ENCODE measurements around the gene GATA5. TPM values are rescaled to one million over a fixed set of nuclear protein-coding genes. Genes with fewer than 3 reads are reported as not detected.

The GATA5 gene
- polyA plus RNA-seq, 2 donors, result 0.01 to 0.04 TPM

DNA sequence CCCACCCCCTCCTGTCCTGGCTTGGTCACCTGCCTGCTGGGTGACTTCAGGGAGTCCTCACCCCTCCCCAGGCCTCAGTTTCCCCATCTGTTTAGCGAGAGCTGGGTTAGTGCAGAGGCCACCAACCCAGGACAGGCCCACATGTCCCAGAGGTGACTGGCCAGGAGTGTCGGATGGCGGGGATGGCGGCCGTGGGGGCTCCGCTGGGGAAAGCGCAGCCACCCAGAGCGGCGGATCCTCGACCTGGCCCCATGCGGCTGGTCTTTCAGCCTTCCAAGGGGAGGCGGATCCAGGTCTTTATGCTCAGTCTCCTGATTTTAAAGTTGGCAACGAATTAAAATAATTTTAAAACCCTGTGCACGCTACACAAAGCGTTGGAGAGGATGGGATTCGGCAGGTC lies 31.0 kb upstream of the GATA5 start:
- H3K4me1 ChIP-seq (ENCODE audit: control insufficient read depth in 2 of 2, insufficient read depth in 2 of 2, low read length in 1 of 2), result peaks cover 5% of the 10 kb centered on the region in 2 donors
- H3K27me3 ChIP-seq (ENCODE audit: control insufficient read depth in 1 of 2, insufficient read depth in 2 of 2, low read length in 2 of 2), result no peaks in the 10 kb centered on the region
- H3K27ac ChIP-seq (ENCODE audit: low read depth in 2 of 2, low read length in 1 of 2), result no peak overlapping the region
- H3K4me3 ChIP-seq (ENCODE audit: low read depth in 1 of 2, low read length in 2 of 2), result no peak overlapping the region
- H3K9me3 ChIP-seq (ENCODE audit: control insufficient read depth in 2 of 2, insufficient read depth in 1 of 2, low read depth in 1 of 2, low read length in 1 of 2), result no peaks in the 10 kb centered on the region
- no peaks in the 10 kb centered on the region for H3K36me3 ChIP-seq (ENCODE audit: control insufficient read depth in 2 of 2, insufficient read depth in 2 of 2, low read length in 1 of 2)
- WGBS, 2 donors, result 91 to 93% methylated on average over 16 of the region's 16 CpGs

DNA sequence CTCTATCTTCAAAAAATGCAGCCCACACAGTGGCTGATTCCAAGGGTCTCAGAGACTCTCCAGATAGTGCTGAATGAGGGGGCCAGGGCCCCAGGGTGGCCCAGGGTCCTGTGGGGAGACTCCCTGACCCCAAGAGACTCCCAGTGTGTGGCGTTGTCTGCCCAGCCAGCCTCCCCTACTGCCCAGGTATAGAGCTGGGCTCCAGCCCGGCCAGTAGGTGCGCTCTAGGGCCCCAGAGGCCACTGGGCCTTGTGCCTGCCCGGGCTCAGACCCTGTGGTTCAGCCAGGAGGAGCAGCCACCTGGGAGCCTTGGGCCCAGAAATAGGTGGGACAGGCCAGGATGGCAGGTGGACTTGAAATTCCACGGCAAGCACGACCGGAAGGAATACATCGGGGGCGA lies 30.3 kb upstream of the GATA5 start:
- peaks cover 5 to 7% of the 10 kb centered on the region in 2 donors for H3K4me1 ChIP-seq (ENCODE audit: control insufficient read depth in 2 of 2, insufficient read depth in 2 of 2, low read length in 1 of 2)
- no peaks in the 10 kb centered on the region for H3K36me3 ChIP-seq (ENCODE audit: control insufficient read depth in 2 of 2, insufficient read depth in 2 of 2, low read length in 1 of 2)
- no peaks in the 10 kb centered on the region for H3K27me3 ChIP-seq (ENCODE audit: control insufficient read depth in 1 of 2, insufficient read depth in 2 of 2, low read length in 2 of 2)
- no peak overlapping the region for H3K4me3 ChIP-seq (ENCODE audit: low read depth in 1 of 2, low read length in 2 of 2)
- H3K27ac ChIP-seq (ENCODE audit: low read depth in 2 of 2, low read length in 1 of 2), result no peak overlapping the region
- WGBS, 2 donors, result 74 to 78% methylated on average over 9 of the region's 9 CpGs
- H3K9me3 ChIP-seq (ENCODE audit: control insufficient read depth in 2 of 2, insufficient read depth in 1 of 2, low read depth in 1 of 2, low read length in 1 of 2), result no peaks in the 10 kb centered on the region

DNA sequence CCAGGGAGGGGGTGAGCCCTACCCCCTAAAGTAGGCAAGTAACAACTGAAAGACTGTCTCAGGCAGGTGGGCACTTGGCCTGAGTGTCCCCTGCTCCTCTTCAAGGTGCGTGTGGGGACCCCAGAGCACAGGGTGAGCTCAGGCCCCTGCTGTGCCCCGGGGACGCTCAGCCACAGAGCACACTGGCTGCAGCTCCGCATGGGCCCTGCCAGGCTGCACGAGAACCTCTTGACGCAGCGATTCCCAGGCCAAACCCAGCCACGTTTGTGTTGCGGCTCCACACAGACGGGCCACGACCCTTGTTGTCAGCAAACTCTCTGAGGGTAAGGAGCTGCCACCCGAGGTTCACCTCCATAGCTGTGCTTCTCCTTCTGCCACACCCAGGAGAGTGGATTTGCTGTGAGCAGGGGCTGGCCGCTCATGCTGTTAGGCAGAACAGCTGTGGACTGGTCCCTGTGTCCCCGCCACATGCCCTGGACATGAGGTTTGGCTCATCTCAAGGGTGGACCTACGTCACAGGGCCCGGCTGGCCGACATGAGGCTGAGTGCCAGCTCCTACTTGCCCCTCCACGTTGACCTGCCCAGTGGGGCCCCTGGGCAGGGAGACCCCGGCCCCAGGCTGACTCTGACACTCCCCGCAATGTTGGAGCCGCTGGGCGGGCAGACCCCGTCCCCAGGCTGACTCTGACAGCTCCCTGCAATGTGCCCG lies 29.7 kb upstream of the GATA5 start:
- Histone ChIP-seq H3K4me1 (ENCODE audit: control insufficient read depth in 2 of 2, insufficient read depth in 2 of 2, low read length in 1 of 2) (peaks cover 5 to 7% of the 10 kb centered on the region in 2 donors), H3K9me3 (ENCODE audit: control insufficient read depth in 2 of 2, insufficient read depth in 1 of 2, low read depth in 1 of 2, low read length in 1 of 2) (no peaks in the 10 kb centered on the region), H3K27ac (ENCODE audit: low read depth in 2 of 2, low read length in 1 of 2) (no peak overlapping the region), H3K27me3 (ENCODE audit: control insufficient read depth in 1 of 2, insufficient read depth in 2 of 2, low read length in 2 of 2) (no peaks in the 10 kb centered on the region), H3K4me3 (ENCODE audit: low read depth in 1 of 2, low read length in 2 of 2) (no peak overlapping the region), H3K36me3 (ENCODE audit: control insufficient read depth in 2 of 2, insufficient read depth in 2 of 2, low read length in 1 of 2) (no peaks in the 10 kb centered on the region)
- 79 to 80% methylated on average over 24 of the region's 24 CpGs for WGBS, 2 donors

DNA sequence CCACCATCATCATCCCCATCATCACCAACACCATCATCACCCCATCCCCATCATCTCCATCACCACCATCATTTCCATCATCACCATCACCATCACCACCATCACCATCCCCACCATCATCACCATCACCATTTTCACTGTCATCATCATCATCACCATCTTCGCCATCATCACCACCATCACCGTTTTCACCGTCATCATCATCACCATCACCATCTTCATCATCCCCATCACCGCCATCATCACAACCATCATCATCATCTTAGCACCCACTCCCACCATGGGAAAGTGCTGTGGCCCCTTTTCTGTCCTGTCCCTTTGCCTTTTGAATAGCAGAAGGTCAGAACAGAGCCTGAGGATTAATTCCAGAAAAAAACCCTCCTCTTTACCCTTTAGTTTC lies 28.5 kb upstream of the GATA5 start:
- Histone ChIP-seq H3K27me3 (ENCODE audit: control insufficient read depth in 1 of 2, insufficient read depth in 2 of 2, low read length in 2 of 2) (no peaks in the 10 kb centered on the region), H3K36me3 (ENCODE audit: control insufficient read depth in 2 of 2, insufficient read depth in 2 of 2, low read length in 1 of 2) (no peaks in the 10 kb centered on the region), H3K27ac (ENCODE audit: low read depth in 2 of 2, low read length in 1 of 2) (no peak overlapping the region), H3K9me3 (ENCODE audit: control insufficient read depth in 2 of 2, insufficient read depth in 1 of 2, low read depth in 1 of 2, low read length in 1 of 2) (no peaks in the 10 kb centered on the region), H3K4me1 (ENCODE audit: control insufficient read depth in 2 of 2, insufficient read depth in 2 of 2, low read length in 1 of 2) (peaks cover 5 to 12% of the 10 kb centered on the region in 2 donors), H3K4me3 (ENCODE audit: low read depth in 1 of 2, low read length in 2 of 2) (no peak overlapping the region)
- 96 to 99% methylated on average over 4 of the region's 4 CpGs for WGBS, 2 donors

DNA sequence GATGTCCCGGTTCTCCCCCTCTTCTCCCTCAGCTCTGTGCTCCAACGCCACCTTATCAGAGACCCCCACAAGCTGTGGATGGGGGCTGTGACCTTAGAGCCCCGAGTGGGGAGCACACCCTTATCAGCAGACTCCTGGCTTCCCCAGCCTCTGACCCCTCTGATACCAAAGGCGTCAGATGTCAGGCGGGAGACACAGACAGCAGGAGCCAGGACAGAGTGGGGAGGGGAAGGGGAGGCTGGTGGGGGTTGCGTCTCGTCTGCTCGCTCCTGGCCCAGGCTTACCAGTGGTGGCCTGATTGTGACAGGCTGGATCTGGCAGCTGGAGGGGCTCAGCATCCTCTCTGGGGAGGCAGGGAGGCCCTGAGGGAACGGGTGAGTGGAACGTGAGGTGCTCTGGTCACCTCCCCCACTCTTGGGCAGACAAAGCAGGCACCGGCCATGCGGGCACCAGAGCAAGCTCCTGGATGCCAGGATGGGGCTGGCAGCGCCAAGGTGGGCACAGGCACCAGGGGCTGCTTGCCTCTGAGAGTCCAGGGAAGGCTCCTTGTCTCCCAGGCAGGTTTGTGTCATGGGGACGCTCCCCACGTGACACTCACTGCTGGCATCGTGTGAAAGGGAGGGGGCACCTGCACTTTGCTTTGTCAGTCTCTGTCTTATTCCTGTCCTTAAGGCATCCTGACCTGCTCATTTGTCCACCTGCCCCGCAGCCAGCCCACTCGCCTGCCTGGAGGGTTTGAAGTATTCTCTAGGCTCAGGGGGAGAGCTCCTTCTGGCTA lies 27.8 kb upstream of the GATA5 start:
- no peaks in the 10 kb centered on the region for H3K27me3 ChIP-seq (ENCODE audit: control insufficient read depth in 1 of 2, insufficient read depth in 2 of 2, low read length in 2 of 2)
- peaks cover 5 to 12% of the 10 kb centered on the region in 2 donors for H3K4me1 ChIP-seq (ENCODE audit: control insufficient read depth in 2 of 2, insufficient read depth in 2 of 2, low read length in 1 of 2)
- no peaks in the 10 kb centered on the region for H3K36me3 ChIP-seq (ENCODE audit: control insufficient read depth in 2 of 2, insufficient read depth in 2 of 2, low read length in 1 of 2)
- H3K9me3 ChIP-seq (ENCODE audit: control insufficient read depth in 2 of 2, insufficient read depth in 1 of 2, low read depth in 1 of 2, low read length in 1 of 2), result no peaks in the 10 kb centered on the region
- H3K27ac ChIP-seq (ENCODE audit: low read depth in 2 of 2, low read length in 1 of 2), result no peak overlapping the region
- 47 to 55% methylated on average over 18 of the region's 18 CpGs for WGBS, 2 donors
- H3K4me3 ChIP-seq (ENCODE audit: low read depth in 1 of 2, low read length in 2 of 2), result no peak overlapping the region

DNA sequence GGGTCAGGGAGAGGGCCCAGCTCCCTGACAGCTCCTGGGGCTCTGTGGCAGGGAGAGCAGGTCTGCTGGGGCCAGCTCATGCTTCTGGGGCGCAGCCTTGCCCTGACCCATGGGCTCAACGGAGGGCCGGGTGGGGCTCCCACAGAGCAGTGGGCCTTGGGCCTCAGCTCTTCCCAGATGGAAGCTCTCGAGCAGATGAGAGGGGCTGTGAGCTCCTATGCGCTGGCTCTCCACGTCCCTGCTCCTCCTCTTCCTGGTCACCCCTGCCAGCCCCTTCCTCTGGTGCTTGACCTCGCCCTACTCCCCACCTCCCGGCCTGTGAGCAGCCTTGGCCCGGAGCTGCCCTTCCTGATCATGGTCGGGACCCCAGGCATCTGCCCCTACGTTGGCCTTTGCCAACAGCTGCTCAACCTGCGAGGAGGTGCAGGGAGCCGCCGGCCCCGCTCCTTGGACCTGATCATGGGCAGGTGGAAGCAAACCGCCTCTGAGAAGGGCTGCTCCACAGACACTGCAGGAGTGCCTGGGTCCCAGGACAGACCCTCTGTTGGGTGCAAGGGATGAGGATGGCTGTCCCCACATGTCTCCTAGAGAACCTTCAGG lies 26.8 kb upstream of the GATA5 start:
- Histone ChIP-seq H3K27ac (ENCODE audit: low read depth in 2 of 2, low read length in 1 of 2) (no peak overlapping the region), H3K27me3 (ENCODE audit: control insufficient read depth in 1 of 2, insufficient read depth in 2 of 2, low read length in 2 of 2) (no peaks in the 10 kb centered on the region), H3K9me3 (ENCODE audit: control insufficient read depth in 2 of 2, insufficient read depth in 1 of 2, low read depth in 1 of 2, low read length in 1 of 2) (no peaks in the 10 kb centered on the region), H3K4me1 (ENCODE audit: control insufficient read depth in 2 of 2, insufficient read depth in 2 of 2, low read length in 1 of 2) (peaks cover 5 to 12% of the 10 kb centered on the region in 2 donors), H3K4me3 (ENCODE audit: low read depth in 1 of 2, low read length in 2 of 2) (no peak overlapping the region), H3K36me3 (ENCODE audit: control insufficient read depth in 2 of 2, insufficient read depth in 2 of 2, low read length in 1 of 2) (no peaks in the 10 kb centered on the region)
- WGBS, 2 donors, result 80 to 81% methylated on average over 14 to 16 of the region's 16 CpGs

DNA sequence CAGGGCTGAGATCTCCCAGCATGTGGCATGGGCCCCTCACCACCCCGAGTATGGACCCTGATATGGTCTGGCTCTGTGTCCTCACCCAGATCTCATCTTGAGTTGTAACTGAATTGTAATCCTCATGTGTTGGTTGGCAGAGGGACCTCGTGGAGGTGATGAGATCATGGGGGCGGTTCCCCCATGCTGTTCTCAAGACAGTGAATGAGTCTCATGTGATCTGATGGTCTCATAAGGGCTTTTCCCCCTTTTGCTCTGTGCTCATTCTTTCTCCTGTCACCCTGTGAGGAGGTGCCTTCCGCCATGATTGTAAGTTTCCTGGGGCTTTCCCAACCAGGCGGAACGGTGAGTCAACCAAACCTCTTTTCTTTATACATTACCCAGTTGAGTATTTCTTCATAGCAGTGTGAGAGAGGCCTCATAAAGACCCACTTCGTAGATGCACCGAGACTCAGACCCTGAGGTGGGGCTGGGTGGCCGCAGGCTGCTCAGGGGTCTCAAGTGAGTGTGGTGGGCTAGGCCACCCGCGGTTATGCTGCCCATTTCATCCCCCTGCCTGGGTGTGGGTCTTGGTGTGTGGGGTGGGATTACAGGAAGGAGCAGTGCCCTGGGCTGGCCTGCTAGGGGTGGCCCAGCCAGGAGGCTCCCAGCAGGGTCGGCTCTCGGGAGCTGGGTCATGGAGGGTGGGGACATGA lies 26.2 kb upstream of the GATA5 start:
- H3K27ac ChIP-seq (ENCODE audit: low read depth in 2 of 2, low read length in 1 of 2), result no peak overlapping the region
- H3K36me3 ChIP-seq (ENCODE audit: control insufficient read depth in 2 of 2, insufficient read depth in 2 of 2, low read length in 1 of 2), result no peaks in the 10 kb centered on the region
- no peaks in the 10 kb centered on the region for H3K9me3 ChIP-seq (ENCODE audit: control insufficient read depth in 2 of 2, insufficient read depth in 1 of 2, low read depth in 1 of 2, low read length in 1 of 2)
- no peak overlapping the region for H3K4me3 ChIP-seq (ENCODE audit: low read depth in 1 of 2, low read length in 2 of 2)
- 56 to 58% methylated on average over 13 of the region's 13 CpGs for whole genome bisulfite sequencing, 2 donors
- peaks cover 5 to 12% of the 10 kb centered on the region in 2 donors for H3K4me1 ChIP-seq (ENCODE audit: control insufficient read depth in 2 of 2, insufficient read depth in 2 of 2, low read length in 1 of 2)
- no peaks in the 10 kb centered on the region for H3K27me3 ChIP-seq (ENCODE audit: control insufficient read depth in 1 of 2, insufficient read depth in 2 of 2, low read length in 2 of 2)

DNA sequence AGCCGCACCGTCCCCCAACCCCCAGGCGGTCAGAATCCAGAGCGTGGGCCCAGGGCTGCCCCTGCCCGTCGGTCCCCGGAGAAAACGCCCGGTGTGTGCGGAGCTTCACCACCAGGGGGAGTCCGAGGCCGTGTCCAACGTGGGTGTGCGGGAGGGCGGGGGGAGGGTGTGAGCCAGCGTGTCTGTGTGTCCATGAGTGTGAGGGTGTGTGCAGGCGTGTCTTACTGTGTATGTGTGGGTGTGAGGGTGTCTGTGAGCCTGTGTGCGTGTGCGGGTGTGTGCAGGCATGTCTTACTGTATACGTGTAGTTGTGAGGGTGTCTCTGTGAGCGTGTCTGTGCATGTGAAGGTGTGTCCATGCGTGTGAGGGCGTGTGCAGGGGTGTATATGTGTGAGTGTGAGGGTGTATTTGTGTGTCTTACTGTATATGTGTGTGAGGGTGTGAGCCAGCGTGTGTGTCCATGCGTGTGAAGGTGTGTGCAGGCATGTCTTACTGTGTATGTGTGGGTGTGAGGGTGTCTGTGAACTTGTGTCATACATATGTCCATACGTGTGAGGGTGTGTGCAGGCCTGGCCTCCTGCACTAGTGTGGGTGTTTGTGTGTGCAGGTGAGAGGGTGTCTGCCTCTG lies 24.6 kb upstream of the GATA5 start:
- no peaks in the 10 kb centered on the region for H3K36me3 ChIP-seq (ENCODE audit: control insufficient read depth in 2 of 2, insufficient read depth in 2 of 2, low read length in 1 of 2)
- H3K27me3 ChIP-seq (ENCODE audit: control insufficient read depth in 1 of 2, insufficient read depth in 2 of 2, low read length in 2 of 2), result no peaks in the 10 kb centered on the region
- peaks cover 5 to 12% of the 10 kb centered on the region in 2 donors for H3K4me1 ChIP-seq (ENCODE audit: control insufficient read depth in 2 of 2, insufficient read depth in 2 of 2, low read length in 1 of 2)
- H3K9me3 ChIP-seq (ENCODE audit: control insufficient read depth in 2 of 2, insufficient read depth in 1 of 2, low read depth in 1 of 2, low read length in 1 of 2), result no peaks in the 10 kb centered on the region
- no peak overlapping the region for H3K27ac ChIP-seq (ENCODE audit: low read depth in 2 of 2, low read length in 1 of 2)
- WGBS, 2 donors, result 19 to 20% methylated on average over 26 of the region's 26 CpGs
- H3K4me3 ChIP-seq (ENCODE audit: low read depth in 1 of 2, low read length in 2 of 2), result no peak overlapping the region

DNA sequence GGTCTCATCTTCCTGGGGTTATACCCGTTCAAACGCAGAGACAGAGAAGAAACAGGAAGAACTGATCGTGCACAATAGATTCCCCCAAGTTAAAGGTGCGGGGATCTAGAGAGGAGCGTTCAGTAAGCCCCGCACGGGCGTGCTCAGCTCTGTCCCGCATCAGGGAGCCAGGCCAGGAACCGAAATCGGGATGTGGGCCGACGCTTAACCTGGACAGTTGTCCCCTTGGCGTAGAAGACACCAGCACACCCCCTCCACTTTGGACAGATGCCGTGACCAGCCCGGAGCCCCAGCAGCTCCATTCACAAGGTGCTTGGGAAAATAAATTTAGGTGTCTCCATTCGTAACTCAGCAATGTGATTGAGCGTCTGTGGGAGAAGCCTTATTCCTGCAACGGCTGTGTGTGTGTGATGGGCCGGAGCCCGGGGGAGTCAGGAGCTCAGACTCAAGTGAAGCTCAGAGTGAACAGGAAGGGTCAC lies 24.0 kb upstream of the GATA5 start:
- H3K9me3 ChIP-seq (ENCODE audit: control insufficient read depth in 2 of 2, insufficient read depth in 1 of 2, low read depth in 1 of 2, low read length in 1 of 2), result no peaks in the 10 kb centered on the region
- peaks cover 5 to 12% of the 10 kb centered on the region in 2 donors for H3K4me1 ChIP-seq (ENCODE audit: control insufficient read depth in 2 of 2, insufficient read depth in 2 of 2, low read length in 1 of 2)
- H3K27me3 ChIP-seq (ENCODE audit: control insufficient read depth in 1 of 2, insufficient read depth in 2 of 2, low read length in 2 of 2), result no peaks in the 10 kb centered on the region
- H3K27ac ChIP-seq (ENCODE audit: low read depth in 2 of 2, low read length in 1 of 2), result no peak overlapping the region
- 49 to 55% methylated on average over 21 of the region's 21 CpGs for WGBS, 2 donors
- H3K4me3 ChIP-seq (ENCODE audit: low read depth in 1 of 2, low read length in 2 of 2), result no peak overlapping the region
- H3K36me3 ChIP-seq (ENCODE audit: control insufficient read depth in 2 of 2, insufficient read depth in 2 of 2, low read length in 1 of 2), result no peaks in the 10 kb centered on the region

Data from esophagus (tissue), 2 donors.